K562 (cell line): ENCODE measurements around the gene CRHR1. TPM values are rescaled to one million over a fixed set of nuclear protein-coding genes. Genes with fewer than 3 reads are reported as not detected.
A peak's percentile ranks its signal among the peaks of the same experiment; 100 is the strongest.

Experiments
- BCOR ChIP-seq: fragments of 450-650 bp; IDR thresholded peaks from 2 replicates; pipeline ENCODE4 v1.6.1; 2016
- CCAR2 ChIP-seq: fragments of 200-400 bp; formaldehyde crosslinking; IDR thresholded peaks from 2 replicates; pipeline ENCODE4 v1.6.1; 2017; ENCODE audit warnings: mild to moderate bottlenecking, low read depth, low read length
- CREB1 ChIP-seq, 2 experiments: sonication (generic) in 1 of 2; formaldehyde crosslinking in 1 of 2; IDR thresholded peaks; 2 replicates each; pipeline versions ENCODE4 v1.6.1 to v1.8.0; 2012 to 2022; ENCODE audit warnings: inconsistent platforms in 1 of 2, mild to moderate bottlenecking in 1 of 2, missing genetic modification reagents in 1 of 2, moderate library complexity in 1 of 2
- JUN ChIP-seq, 2 experiments: sonication (generic) in 1 of 2; formaldehyde crosslinking in 1 of 2; IDR thresholded peaks; 2 replicates each; pipeline versions ENCODE4 v1.6.1 to v1.8.0; 2012 to 2022; ENCODE audit warnings: borderline replicate concordance in 2 of 2, mild to moderate bottlenecking in 2 of 2, improper control_type of control experiment in 1 of 2, low read depth in 1 of 2, low read length in 1 of 2, missing genetic modification reagents in 1 of 2
- KAT7 ChIP-seq: sonication (generic); formaldehyde crosslinking; IDR thresholded peaks from 2 replicates; pipeline ENCODE4 v1.8.0; 2022; ENCODE audit warnings: missing genetic modification reagents, mild to moderate bottlenecking, borderline replicate concordance
- POLR2B ChIP-seq: fragments of 450-650 bp; IDR thresholded peaks from 2 replicates; pipeline ENCODE4 v1.6.1; 2018; ENCODE audit warnings: low read depth; ENCODE audit not compliant: partially characterized antibody
- PTTG1 ChIP-seq: fragments of 450-650 bp; IDR thresholded peaks from 2 replicates; pipeline ENCODE4 v1.6.1; 2016; ENCODE audit warnings: low read depth, mild to moderate bottlenecking, missing genetic modification characterization, missing compliant biosample characterization
- SLC30A9 ChIP-seq: fragments of 250-450 bp; sonication (Bioruptor Pico); IDR thresholded peaks from 2 replicates; pipeline ENCODE4 v1.8.0; 2022; ENCODE audit warnings: mild to moderate bottlenecking, moderate library complexity
- USF2 ChIP-seq: sonication (generic); formaldehyde crosslinking; IDR thresholded peaks from 2 replicates; pipeline ENCODE4 v1.5.0; 2020; ENCODE audit warnings: missing genetic modification reagents
- ZBTB7A ChIP-seq: IDR thresholded peaks from 2 replicates; pipeline ENCODE4 v1.6.1; 2011; ENCODE audit warnings: low read depth, mild to moderate bottlenecking, low read length, moderate library complexity, borderline replicate concordance; ENCODE audit not compliant: control insufficient read depth
- ZFPM2 ChIP-seq: fragments of 250-450 bp; sonication (Bioruptor Pico); IDR thresholded peaks from 2 replicates; pipeline ENCODE4 v1.5.1; 2022; ENCODE audit warnings: mild to moderate bottlenecking
- polyA plus RNA-seq, 8 experiments: library from polyadenylated mRNA; depleted of rRNA in 4 of 8; stranded (reverse) in 5 of 8; unstranded in 3 of 8; fragments of >200 nt; fragmentation: Nextera tagmentation in 2 of 8; fragmentation: Illumina TruSeq in 1 of 8; extraction: Ambion mirVana in 2 of 8; extraction: Trizol in 1 of 8; gene quantifications; 2 replicates each; pipeline versions ENCODE4 v1.2.1 to v1.2.3, GENCODE V29; 2011 to 2014; ENCODE audit warnings: inconsistent platforms in 1 of 8, missing spikeins in 1 of 8
- total RNA-seq, 7 experiments: library from RNA; depleted of rRNA in 6 of 7; stranded (reverse); fragments of >200 nt in 6 of 7; fragmentation: Illumina TruSeq in 2 of 7; extraction: Trizol in 2 of 7; gene quantifications; 2 replicates each; pipeline versions ENCODE4 v1.2.1 to v1.2.3, GENCODE V29; 2011 to 2021; ENCODE audit warnings: low replicate concordance in 1 of 7
- TF ChIP-seq, protein P1 (sequence below): fragments of 450-650 bp; IDR thresholded peaks from 2 replicates; pipeline ENCODE4 v1.6.1; 2014; ENCODE audit warnings: low read depth, mild to moderate bottlenecking, moderate library complexity, borderline replicate concordance
- TF ChIP-seq, protein P2 (sequence below), 2 experiments: fragments of 450-650 bp; IDR thresholded peaks; 2 replicates each; pipeline ENCODE4 v1.6.1; 2016; ENCODE audit warnings: mild to moderate bottlenecking in 2 of 2, borderline replicate concordance in 1 of 2, low read depth in 1 of 2, moderate library complexity in 1 of 2
- TF ChIP-seq, protein P3 (sequence below): fragments of 450-650 bp; IDR thresholded peaks from one replicate; pipeline ENCODE4 v1.6.1; 2018; ENCODE audit warnings: mild to moderate bottlenecking, moderate library complexity; ENCODE audit not compliant: partially characterized antibody

The CRHR1 gene
- total and polyA plus RNA-seq, 9 of the 15 experiments (the other 6 are each of a cell fraction or from before 2014, with no cell fraction given), result 0.05 TPM; not detected in 8

- TF ChIP-seq BCOR, result peak; percentile 30; the same call in 1 of the 2 replicates
- no peak for TF ChIP-seq SLC30A9
- no peak for TF ChIP-seq CCAR2
- no peak for TF ChIP-seq JUN (IDR thresholded peaks at IDR 0.05; ENCODE audit: borderline replicate concordance, low read depth, low read length)
- TF ChIP-seq JUN (CRISPR knock-in tag; IDR thresholded peaks at IDR 0.05; ENCODE audit: borderline replicate concordance), result no peak
- TF ChIP-seq, protein P1, sequence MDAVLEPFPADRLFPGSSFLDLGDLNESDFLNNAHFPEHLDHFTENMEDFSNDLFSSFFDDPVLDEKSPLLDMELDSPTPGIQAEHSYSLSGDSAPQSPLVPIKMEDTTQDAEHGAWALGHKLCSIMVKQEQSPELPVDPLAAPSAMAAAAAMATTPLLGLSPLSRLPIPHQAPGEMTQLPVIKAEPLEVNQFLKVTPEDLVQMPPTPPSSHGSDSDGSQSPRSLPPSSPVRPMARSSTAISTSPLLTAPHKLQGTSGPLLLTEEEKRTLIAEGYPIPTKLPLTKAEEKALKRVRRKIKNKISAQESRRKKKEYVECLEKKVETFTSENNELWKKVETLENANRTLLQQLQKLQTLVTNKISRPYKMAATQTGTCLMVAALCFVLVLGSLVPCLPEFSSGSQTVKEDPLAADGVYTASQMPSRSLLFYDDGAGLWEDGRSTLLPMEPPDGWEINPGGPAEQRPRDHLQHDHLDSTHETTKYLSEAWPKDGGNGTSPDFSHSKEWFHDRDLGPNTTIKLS, result no peak
- no peak for TF ChIP-seq USF2 (CRISPR knock-in tag)
- TF ChIP-seq ZFPM2 (CRISPR knock-in tag), result no peak
- TF ChIP-seq PTTG1 (tag), result no peak
- TF ChIP-seq KAT7 (CRISPR knock-in tag), result no peak
- TF ChIP-seq ZBTB7A, result no peak
- TF ChIP-seq, protein P2, sequence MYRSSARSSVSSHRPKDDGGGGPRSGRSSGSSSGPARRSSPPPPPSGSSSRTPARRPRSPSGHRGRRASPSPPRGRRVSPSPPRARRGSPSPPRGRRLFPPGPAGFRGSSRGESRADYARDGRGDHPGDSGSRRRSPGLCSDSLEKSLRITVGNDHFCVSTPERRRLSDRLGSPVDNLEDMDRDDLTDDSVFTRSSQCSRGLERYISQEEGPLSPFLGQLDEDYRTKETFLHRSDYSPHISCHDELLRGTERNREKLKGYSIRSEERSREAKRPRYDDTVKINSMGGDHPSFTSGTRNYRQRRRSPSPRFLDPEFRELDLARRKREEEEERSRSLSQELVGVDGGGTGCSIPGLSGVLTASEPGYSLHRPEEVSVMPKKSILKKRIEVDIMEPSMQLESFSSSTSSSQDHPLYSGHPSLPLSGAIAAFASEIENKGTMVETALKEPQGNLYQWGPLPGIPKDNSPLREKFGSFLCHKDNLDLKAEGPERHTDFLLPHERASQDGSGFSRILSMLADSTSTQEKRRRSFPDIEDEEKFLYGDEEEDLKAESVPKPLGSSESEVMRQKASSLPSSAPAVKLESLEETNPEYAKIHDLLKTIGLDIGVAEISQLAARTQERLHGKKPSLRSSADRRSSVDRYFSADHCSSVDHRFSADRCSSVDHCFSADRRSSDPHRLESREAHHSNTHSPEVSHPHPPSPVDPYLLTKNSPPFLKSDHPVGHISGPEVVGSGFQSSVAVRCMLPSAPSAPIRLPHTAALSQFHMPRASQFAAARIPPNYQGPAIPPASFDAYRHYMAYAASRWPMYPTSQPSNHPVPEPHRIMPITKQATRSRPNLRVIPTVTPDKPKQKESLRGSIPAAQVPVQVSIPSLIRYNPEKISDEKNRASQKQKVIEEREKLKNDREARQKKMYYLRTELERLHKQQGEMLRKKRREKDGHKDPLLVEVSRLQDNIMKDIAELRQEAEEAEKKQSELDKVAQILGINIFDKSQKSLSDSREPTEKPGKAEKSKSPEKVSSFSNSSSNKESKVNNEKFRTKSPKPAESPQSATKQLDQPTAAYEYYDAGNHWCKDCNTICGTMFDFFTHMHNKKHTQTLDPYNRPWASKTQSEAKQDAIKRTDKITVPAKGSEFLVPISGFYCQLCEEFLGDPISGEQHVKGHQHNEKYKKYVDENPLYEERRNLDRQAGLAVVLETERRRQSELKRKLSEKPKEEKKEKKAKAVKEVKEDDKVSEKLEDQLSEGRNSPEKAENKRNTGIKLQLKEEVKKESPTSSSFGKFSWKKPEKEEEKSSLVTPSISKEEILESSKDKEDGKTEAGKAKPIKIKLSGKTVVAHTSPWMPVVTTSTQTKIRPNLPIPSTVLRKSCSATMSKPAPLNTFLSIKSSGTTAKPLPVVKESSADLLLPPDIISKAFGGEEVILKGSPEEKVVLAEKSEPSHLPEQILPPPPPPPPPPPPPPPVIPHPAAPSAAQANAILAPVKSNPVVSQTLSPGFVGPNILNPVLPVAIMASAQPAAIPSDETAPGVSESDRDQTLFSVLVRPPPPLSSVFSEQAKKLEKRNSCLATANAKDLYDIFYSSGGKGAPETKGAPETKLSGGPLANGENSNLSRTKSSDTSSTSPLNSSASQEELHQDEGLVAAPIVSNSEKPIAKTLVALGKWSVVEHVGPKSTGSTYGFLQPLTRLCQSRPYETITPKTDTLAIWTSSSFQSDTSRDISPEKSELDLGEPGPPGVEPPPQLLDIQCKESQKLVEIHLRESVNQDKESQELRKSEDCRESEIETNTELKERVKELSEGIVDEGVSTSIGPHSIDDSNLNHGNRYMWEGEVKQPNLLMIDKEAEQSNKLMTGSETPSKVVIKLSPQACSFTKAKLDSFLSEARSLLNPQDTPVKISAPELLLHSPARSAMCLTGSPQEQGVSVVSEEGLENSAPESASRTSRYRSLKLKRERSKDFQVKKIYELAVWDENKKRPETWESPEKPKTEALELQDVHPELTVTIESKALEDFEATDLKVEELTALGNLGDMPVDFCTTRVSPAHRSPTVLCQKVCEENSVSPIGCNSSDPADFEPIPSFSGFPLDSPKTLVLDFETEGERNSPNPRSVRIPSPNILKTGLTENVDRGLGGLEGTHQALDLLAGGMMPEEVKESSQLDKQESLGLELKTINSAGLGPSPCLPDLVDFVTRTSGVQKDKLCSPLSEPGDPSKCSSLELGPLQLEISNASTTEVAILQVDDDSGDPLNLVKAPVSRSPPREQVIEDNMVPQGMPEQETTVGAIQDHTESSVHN (IDR thresholded peaks at IDR 0.05; ENCODE audit: borderline replicate concordance in 1 of 2, low read depth in 1 of 2), result no peak
- TF ChIP-seq, protein P3, sequence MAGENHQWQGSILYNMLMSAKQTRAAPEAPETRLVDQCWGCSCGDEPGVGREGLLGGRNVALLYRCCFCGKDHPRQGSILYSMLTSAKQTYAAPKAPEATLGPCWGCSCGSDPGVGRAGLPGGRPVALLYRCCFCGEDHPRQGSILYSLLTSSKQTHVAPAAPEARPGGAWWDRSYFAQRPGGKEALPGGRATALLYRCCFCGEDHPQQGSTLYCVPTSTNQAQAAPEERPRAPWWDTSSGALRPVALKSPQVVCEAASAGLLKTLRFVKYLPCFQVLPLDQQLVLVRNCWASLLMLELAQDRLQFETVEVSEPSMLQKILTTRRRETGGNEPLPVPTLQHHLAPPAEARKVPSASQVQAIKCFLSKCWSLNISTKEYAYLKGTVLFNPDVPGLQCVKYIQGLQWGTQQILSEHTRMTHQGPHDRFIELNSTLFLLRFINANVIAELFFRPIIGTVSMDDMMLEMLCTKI, result no peak
- TF ChIP-seq POLR2B, result no peak
- TF ChIP-seq CREB1 (IDR thresholded peaks at IDR 0.05), result no peak
- TF ChIP-seq CREB1 (CRISPR knock-in tag; IDR thresholded peaks at IDR 0.05), result no peak
Observed at GRCh38 chr17:45784741-45785479, 790 bp downstream of the CRHR1 start (continued).
